GM23338 (cell line): ENCODE results near the gene ZSCAN25.

Experiments used
- CREB1 ChIP-seq: fragments of 250-450 bp; sonication (Bioruptor Pico); IDR thresholded peaks from 2 replicates; pipeline ENCODE4 v1.5.0; 2020; ENCODE audit warnings: low read depth, mild to moderate bottlenecking, moderate library complexity
- EZH2 ChIP-seq: fragments of 200-600 bp; sonication (generic); IDR thresholded peaks from one replicate; pipeline ENCODE4 v1.8.0; 2017; ENCODE audit warnings: antibody characterized with exemption, mild to moderate bottlenecking, low read depth; ENCODE audit not compliant: unreplicated experiment
- EZH2phosphoT487 ChIP-seq: fragments of 200-600 bp; sonication (generic); IDR thresholded peaks from one replicate; pipeline ENCODE4 v1.8.1; 2018; ENCODE audit warnings: antibody characterized with exemption; ENCODE audit not compliant: unreplicated experiment
- JUNB ChIP-seq: IDR thresholded peaks from one replicate; pipeline ENCODE4 v1.6.1; 2016; ENCODE audit warnings: antibody characterized with exemption; ENCODE audit not compliant: unreplicated experiment
- NANOG ChIP-seq: IDR thresholded peaks from 2 replicates; pipeline ENCODE4 v1.6.1; 2016; ENCODE audit warnings: antibody characterized with exemption, borderline replicate concordance
- POLR2AphosphoS5 ChIP-seq: IDR thresholded peaks from 2 replicates; pipeline ENCODE4 v1.6.1; 2016; ENCODE audit warnings: antibody characterized with exemption, low read depth
- STAT1 ChIP-seq: IDR thresholded peaks from one replicate; pipeline ENCODE4 v1.6.1; 2016; ENCODE audit warnings: antibody characterized with exemption; ENCODE audit not compliant: unreplicated experiment
- ZNF114 ChIP-seq: fragments of 250-450 bp; sonication (Bioruptor Pico); IDR thresholded peaks from 2 replicates; pipeline ENCODE4 v1.5.0; 2020; ENCODE audit warnings: mild to moderate bottlenecking, moderate library complexity
- ZNF331 ChIP-seq: fragments of 250-450 bp; sonication (Bioruptor Pico); IDR thresholded peaks from 2 replicates; pipeline ENCODE4 v1.5.0; 2020; ENCODE audit warnings: low read depth, mild to moderate bottlenecking, moderate library complexity
- TF ChIP-seq, protein P1 (sequence below), 2 experiments: fragments of 200-600 bp in 1 of 2; sonication (generic) in 1 of 2; conservative IDR thresholded peaks; 2 replicates each; pipeline versions ENCODE4 v1.5.1 to v1.6.1; 2016 to 2017; ENCODE audit warnings: antibody characterized with exemption in 2 of 2, low read depth in 2 of 2, mild to moderate bottlenecking in 2 of 2, moderate library complexity in 1 of 2
- TF ChIP-seq, protein P2 (sequence below): IDR thresholded peaks from one replicate; pipeline ENCODE4 v1.6.1; 2018; ENCODE audit warnings: antibody characterized with exemption; ENCODE audit not compliant: unreplicated experiment
- TF ChIP-seq, protein P3 (sequence below): IDR thresholded peaks from 2 replicates; pipeline ENCODE4 v1.6.1; 2016; ENCODE audit warnings: antibody characterized with exemption
- TF ChIP-seq, protein P4 (sequence below): fragments of 250-450 bp; sonication (Bioruptor Pico); IDR thresholded peaks from 2 replicates; pipeline ENCODE4 v1.5.0; 2020; ENCODE audit warnings: mild to moderate bottlenecking, moderate library complexity

DNA sequence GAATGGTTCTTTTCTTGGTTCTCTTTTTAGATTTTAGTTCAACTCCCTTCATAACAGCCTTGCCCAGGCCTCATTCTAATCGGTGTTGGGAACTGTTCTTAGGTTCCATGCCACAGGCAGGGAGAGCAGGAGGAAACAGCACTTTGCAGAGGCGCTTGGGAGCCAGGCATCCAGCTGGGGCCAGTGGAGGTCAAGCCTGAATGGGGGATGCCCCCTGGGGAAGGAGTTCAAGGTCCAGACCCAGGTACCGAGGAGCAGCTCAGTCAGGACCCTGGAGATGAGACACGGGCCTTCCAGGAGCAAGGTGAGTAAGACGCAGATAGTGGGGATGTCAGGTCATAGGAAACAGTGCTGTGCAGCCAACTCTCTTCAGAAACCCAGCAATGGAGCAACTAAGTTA, 4.5 kb downstream of the ZSCAN25 start:
- no peak for TF ChIP-seq POLR2AphosphoS5
- no peak for TF ChIP-seq EZH2
- TF ChIP-seq, protein P1, sequence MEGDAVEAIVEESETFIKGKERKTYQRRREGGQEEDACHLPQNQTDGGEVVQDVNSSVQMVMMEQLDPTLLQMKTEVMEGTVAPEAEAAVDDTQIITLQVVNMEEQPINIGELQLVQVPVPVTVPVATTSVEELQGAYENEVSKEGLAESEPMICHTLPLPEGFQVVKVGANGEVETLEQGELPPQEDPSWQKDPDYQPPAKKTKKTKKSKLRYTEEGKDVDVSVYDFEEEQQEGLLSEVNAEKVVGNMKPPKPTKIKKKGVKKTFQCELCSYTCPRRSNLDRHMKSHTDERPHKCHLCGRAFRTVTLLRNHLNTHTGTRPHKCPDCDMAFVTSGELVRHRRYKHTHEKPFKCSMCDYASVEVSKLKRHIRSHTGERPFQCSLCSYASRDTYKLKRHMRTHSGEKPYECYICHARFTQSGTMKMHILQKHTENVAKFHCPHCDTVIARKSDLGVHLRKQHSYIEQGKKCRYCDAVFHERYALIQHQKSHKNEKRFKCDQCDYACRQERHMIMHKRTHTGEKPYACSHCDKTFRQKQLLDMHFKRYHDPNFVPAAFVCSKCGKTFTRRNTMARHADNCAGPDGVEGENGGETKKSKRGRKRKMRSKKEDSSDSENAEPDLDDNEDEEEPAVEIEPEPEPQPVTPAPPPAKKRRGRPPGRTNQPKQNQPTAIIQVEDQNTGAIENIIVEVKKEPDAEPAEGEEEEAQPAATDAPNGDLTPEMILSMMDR (conservative IDR thresholded peaks at IDR 0.05; ENCODE audit: low read depth in 2 of 2), result no peak
- TF ChIP-seq EZH2phosphoT487, result no peak
- TF ChIP-seq, protein P2, sequence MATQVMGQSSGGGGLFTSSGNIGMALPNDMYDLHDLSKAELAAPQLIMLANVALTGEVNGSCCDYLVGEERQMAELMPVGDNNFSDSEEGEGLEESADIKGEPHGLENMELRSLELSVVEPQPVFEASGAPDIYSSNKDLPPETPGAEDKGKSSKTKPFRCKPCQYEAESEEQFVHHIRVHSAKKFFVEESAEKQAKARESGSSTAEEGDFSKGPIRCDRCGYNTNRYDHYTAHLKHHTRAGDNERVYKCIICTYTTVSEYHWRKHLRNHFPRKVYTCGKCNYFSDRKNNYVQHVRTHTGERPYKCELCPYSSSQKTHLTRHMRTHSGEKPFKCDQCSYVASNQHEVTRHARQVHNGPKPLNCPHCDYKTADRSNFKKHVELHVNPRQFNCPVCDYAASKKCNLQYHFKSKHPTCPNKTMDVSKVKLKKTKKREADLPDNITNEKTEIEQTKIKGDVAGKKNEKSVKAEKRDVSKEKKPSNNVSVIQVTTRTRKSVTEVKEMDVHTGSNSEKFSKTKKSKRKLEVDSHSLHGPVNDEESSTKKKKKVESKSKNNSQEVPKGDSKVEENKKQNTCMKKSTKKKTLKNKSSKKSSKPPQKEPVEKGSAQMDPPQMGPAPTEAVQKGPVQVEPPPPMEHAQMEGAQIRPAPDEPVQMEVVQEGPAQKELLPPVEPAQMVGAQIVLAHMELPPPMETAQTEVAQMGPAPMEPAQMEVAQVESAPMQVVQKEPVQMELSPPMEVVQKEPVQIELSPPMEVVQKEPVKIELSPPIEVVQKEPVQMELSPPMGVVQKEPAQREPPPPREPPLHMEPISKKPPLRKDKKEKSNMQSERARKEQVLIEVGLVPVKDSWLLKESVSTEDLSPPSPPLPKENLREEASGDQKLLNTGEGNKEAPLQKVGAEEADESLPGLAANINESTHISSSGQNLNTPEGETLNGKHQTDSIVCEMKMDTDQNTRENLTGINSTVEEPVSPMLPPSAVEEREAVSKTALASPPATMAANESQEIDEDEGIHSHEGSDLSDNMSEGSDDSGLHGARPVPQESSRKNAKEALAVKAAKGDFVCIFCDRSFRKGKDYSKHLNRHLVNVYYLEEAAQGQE, result no peak
- no peak for TF ChIP-seq CREB1 (CRISPR knock-in tag)
- TF ChIP-seq JUNB, result no peak
- TF ChIP-seq ZNF114, result no peak
- TF ChIP-seq, protein P3, sequence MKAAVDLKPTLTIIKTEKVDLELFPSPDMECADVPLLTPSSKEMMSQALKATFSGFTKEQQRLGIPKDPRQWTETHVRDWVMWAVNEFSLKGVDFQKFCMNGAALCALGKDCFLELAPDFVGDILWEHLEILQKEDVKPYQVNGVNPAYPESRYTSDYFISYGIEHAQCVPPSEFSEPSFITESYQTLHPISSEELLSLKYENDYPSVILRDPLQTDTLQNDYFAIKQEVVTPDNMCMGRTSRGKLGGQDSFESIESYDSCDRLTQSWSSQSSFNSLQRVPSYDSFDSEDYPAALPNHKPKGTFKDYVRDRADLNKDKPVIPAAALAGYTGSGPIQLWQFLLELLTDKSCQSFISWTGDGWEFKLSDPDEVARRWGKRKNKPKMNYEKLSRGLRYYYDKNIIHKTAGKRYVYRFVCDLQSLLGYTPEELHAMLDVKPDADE, result no peak
- TF ChIP-seq, protein P4, sequence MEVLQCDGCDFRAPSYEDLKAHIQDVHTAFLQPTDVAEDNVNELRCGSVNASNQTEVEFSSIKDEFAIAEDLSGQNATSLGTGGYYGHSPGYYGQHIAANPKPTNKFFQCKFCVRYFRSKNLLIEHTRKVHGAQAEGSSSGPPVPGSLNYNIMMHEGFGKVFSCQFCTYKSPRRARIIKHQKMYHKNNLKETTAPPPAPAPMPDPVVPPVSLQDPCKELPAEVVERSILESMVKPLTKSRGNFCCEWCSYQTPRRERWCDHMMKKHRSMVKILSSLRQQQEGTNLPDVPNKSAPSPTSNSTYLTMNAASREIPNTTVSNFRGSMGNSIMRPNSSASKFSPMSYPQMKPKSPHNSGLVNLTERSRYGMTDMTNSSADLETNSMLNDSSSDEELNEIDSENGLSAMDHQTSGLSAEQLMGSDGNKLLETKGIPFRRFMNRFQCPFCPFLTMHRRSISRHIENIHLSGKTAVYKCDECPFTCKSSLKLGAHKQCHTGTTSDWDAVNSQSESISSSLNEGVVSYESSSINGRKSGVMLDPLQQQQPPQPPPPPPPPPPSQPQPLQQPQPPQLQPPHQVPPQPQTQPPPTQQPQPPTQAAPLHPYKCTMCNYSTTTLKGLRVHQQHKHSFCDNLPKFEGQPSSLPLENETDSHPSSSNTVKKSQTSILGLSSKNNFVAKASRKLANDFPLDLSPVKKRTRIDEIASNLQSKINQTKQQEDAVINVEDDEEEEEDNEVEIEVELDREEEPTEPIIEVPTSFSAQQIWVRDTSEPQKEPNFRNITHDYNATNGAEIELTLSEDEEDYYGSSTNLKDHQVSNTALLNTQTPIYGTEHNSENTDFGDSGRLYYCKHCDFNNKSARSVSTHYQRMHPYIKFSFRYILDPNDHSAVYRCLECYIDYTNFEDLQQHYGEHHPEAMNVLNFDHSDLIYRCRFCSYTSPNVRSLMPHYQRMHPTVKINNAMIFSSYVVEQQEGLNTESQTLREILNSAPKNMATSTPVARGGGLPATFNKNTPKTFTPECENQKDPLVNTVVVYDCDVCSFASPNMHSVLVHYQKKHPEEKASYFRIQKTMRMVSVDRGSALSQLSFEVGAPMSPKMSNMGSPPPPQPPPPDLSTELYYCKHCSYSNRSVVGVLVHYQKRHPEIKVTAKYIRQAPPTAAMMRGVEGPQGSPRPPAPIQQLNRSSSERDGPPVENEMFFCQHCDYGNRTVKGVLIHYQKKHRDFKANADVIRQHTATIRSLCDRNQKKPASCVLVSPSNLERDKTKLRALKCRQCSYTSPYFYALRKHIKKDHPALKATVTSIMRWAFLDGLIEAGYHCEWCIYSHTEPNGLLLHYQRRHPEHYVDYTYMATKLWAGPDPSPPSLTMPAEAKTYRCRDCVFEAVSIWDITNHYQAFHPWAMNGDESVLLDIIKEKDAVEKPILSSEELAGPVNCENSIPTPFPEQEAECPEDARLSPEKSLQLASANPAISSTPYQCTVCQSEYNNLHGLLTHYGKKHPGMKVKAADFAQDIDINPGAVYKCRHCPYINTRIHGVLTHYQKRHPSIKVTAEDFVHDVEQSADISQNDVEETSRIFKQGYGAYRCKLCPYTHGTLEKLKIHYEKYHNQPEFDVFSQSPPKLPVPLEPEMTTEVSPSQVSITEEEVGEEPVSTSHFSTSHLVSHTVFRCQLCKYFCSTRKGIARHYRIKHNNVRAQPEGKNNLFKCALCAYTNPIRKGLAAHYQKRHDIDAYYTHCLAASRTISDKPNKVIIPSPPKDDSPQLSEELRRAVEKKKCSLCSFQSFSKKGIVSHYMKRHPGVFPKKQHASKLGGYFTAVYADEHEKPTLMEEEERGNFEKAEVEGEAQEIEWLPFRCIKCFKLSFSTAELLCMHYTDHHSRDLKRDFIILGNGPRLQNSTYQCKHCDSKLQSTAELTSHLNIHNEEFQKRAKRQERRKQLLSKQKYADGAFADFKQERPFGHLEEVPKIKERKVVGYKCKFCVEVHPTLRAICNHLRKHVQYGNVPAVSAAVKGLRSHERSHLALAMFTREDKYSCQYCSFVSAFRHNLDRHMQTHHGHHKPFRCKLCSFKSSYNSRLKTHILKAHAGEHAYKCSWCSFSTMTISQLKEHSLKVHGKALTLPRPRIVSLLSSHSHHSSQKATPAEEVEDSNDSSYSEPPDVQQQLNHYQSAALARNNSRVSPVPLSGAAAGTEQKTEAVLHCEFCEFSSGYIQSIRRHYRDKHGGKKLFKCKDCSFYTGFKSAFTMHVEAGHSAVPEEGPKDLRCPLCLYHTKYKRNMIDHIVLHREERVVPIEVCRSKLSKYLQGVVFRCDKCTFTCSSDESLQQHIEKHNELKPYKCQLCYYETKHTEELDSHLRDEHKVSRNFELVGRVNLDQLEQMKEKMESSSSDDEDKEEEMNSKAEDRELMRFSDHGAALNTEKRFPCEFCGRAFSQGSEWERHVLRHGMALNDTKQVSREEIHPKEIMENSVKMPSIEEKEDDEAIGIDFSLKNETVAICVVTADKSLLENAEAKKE (CRISPR knock-in tag), result no peak
- TF ChIP-seq ZNF331 (CRISPR knock-in tag), result no peak
- no peak for TF ChIP-seq NANOG
- TF ChIP-seq STAT1, result no peak
